GM21526 (cell line): ENCODE results near the gene DEFB131B.
"Not testable (repeated sequence)": the region's sequence is repeated elsewhere in the genome, so short reads cannot be mapped to it uniquely, and the experiment has no call there.

Experiments used
- ATAC-seq: cut with Tn5 transposase; IDR thresholded peaks from one replicate; pipeline ENCODE4 v1.9.1; 2021; ENCODE audit warnings: moderate library complexity; ENCODE audit not compliant: unreplicated experiment, low FRiP score

The DEFB131B gene

DNA sequence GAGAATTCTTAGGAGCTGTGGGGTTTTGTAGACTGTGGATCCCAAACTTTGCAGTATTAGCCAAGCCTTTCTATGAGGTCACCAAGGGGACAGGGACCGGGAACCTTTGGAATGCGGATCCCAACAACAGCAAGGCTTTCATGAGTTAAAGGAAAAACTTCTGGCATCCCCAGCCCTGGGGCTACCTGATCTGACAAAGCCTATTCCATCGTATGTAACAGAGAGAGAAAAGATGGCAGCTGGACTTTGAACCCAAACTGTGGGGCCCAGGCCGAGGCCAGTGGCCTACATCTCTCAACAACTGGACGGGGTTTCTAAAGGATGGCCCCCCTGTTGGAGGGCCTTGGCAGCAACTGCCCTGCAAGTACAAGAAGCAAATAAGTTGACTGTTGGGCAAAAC lies 32.5 kb downstream of the DEFB131B start:
- ATAC-seq: not testable (repeated sequence)

DNA sequence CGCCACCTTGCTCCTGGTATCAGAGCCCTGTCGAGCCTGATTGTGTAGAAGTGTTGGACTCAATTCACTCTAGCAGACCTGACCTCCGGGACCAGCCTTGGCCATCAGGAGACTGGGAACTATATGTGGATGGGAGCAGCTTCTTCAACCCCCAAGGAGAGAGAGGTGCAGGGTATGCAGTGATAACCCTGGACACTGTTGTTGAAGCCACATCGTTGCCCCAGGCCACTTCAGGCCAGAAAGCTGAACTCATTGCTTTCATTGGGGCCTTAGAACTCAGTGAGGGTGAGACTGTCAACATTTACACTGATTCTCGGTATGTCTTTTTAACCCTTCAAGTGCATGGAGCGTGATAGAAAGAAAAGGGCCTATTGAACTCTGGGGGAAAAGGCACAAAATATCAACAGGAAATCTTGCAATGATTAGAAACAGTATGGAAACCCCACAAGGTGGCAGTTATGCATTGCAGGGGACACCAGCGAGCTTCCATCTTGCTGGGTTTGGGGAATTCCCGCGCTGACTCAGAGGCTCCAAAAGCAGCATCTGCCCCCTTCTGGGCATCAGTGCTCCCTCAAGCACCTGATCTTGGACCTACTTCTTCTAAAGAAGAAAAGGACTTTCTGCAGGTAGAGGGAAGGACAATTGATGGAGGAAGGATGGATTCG lies 33.2 kb downstream of the DEFB131B start:
- ATAC-seq: not testable (repeated sequence)

DNA sequence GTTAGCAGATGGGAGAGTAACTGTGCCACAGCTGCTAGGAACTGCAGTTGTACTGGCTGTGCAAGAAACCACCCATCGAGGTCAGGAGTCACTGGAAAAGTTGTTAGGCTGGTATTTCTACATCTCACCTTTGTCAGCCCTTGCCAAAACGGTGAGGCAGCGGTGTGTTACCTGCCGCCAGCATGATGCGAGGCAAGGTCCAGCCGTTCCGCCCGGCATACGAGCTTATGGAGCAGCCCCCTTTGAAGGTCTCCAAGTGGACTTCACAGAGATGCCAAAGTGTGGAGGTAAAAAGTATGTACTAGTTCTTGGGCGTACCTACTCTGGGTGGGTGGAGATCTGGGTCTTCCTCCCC lies 33.7 kb downstream of the DEFB131B start:
- ATAC-seq: not testable (repeated sequence)

DNA sequence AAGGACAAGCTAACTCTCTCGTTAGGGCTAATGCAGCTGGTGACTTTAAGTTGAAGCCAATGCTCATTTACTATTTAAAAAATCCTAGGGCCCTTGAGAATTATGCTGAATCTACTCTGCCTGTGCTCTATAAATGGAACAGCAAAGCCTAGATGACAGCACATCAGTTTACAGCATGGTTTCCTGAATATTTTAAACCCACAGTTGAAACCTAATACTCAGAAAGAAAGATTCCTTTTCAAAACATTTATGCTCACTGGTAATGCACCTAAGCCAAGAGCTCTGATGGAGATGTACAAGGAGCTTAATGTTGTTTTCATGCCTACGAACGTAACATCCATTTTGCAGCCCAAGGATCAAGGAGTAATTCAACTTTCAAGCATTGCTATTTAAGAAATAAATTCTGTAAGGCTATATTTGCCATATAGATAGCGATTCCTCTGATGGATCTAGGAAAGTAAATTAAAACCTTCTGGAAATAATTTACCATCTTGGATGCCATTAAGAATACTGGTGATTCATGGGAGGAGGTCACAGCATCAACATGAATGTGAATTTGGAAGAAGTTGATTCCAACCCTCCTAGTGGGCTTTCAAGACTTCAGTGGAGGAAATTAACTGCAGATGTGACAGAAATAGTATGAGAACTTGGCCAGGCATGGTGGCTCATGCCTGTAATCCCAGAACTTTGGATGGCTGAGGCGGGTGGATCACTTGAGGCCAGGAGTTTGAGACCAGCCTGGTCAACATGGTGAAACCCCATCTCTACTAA lies 35.7 kb downstream of the DEFB131B start:
- no peak for ATAC-seq

DNA sequence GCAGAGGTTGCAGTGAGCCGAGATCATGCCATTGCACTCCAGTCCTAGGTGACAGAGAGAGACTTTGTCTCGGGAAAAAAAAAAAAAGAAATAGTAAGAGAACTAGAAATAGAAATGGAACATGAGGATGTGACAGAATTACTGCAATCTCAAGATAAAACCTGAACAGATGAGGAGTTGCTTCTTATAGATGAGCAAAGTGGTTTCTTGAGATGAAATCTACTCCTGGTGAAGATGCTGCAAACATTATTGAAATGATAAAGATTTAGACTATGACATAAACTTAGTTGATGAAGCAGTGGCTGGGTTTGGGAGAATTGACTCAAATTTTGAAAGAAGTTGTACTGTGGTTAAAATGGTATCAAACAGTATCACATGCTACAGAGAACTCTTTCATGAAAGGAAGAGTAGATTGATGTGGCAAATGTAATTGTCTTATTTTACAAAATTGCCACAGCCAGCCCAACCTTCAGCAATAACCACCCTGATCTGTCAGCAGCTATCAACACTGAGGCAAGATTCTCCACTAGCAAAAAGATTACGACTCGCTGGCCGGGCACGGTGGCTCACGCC lies 36.5 kb downstream of the DEFB131B start:
- ATAC-seq: no peak

DNA sequence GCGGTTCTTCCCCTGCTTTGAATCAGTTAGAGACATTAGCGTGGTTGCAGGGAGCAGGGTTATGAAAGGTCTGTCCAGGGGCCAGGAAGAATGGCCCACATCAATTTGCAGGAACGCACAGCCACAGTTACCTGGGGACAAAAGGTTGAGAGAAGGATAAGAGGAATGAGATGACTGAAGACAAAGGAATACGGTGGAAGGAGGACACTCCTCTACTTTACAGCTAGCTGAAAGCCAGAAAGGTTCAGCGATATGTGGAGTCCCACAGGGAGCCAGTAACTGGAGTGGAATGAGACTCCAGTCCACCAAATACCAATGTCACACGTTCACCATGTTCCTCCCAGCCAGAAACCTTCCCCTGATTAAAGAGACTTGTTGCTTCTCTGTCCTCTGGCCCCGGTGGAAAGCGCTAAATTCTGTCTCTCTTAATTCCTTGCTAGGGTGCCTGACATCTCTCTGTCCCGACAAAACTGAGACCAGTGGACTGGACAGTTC lies 39.4 kb downstream of the DEFB131B start:
- no peak for ATAC-seq

DNA sequence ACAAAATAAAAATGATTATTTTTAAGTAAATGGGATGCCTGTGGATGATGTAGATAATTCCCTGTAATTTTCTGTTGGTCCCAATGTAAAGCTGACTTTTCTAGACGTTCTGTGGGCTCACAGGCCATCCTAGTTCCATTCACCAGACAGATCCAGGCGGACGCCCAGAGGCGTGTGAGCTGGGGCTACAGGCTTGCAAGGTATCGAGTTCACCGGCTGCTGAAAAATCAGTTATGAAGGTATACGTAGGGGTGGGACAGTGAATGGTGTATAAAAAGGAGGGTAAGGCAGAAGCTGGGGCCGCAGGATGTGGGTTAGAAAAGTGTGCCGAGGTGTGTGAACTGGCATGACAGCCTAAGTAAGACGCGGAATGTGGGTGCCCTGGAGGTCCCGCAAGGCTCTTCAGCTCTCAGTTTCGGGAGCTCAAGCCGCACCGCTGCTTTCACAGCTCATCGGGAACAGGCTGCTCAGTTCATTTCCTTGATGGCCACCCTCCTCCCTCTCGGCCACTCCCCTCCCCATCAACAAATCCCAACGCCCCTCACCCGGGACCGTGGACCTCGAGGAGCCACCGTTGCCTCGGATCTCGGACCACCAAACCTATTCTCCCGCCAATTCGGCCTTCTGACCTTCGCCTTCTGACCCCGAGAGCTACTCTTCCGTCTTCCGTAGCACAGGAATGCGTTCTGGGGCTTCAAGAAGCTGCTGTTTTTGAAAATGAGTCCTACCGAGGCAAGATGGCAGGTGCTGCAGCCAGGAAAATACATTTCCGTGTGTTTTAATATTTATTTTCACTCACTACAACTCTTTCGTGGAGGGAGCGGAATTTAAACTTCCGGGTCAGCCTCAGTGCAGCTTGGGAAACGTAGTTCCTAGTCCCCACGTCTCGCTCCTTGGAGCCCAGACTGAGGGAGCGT lies 49.8 kb downstream of the DEFB131B start, which contains the start of gene XNDC1N:
XNDC1N (minus strand) TSS at position 775 of the 917 bp plus-strand sequence. CDS start 5,241 bp downstream, outside the sequence.
- ATAC-seq: peak; percentile 61

DNA sequence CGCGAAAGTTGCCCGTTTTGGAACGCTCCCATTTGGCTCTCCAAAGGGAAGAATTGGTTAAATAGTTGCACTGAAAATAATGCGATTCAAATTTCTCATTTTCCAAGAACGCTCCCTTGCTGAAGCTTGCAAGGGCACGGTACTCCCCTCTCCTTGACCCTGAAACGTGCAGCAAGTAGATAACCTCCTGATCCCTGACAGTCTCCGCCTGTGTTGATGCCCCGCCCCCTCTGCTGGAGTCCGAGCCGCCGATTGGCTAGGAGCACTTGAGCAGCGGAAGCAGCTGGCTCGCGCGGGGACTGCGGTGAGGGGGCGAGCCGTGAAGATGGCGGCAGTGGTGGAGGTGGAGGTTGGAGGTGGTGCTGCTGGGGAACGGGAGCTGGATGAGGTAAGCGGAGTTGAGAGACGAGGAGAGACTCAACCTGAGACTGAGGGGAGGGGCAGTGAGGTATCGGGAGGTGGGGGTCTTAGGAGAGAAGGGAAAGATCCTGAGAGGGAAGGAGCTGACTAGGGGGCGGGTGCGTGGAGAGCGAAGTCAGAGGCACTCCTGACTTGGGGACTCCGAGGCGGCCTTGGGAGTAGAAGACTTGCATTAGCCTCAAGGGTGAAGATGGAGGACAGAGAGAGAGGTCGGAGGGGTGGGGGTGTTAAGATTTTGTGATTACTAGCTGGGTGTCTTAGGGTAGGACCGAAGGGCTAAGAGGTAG lies 50.6 kb downstream of the DEFB131B start, which contains the start of gene RNF121:
RNF121 (plus strand) TSS at position 310 of the 707 bp plus-strand sequence; CDS start at position 326, 16 bp downstream.
- peak; percentile 77 for ATAC-seq

DNA sequence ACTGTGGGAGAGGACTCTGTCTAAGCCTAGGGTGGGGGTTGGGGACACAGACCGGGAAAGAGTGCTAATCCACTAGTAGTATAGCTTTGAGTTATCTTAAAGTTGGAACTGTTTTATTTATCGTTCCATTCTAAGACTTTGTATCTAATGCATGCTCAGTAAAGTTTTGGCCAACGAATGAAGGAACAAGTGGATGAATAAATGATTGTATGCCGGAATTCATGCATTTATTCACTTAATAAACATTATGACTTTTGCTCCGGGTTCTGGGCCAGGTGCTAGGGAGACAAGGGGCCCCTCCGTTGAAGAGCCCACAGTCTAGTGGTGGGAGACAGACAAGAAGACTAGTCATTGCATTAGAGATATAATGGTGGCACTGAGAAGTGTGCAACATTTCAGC lies 51.2 kb downstream of the DEFB131B start:
- no peak for ATAC-seq

DNA sequence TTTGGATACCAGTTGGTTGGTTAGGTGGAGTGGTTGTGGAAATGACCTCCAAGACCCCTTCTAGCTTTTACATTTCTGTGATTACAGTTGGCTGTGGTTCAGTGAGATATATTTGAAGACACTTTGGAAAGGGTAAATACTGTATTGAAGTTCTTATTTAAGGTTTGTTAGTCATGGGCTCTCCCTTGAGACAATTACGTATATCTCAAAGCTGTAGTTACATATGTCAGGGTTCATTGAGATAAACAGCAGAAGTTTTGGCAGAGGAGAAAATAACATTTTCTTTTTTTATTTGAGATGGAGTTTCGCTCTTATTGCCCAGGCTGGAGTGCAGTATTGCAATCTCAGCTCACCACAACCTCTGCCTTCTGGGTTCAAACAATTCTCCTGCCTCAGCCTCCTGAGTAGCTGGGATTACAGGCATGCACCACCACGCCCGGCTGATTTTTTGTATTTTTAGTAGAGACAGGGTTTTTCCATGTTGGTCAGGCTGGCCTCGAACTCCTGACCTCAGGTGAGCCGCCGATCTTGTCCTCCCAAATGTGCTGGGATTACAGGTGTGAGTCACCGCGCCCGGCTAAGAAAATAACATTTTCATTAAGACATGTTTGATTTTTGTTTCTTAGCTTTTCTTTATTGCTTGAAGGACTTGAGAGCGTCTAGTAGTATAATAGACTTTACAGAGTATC lies 52.4 kb downstream of the DEFB131B start:
- no peak for ATAC-seq

DNA sequence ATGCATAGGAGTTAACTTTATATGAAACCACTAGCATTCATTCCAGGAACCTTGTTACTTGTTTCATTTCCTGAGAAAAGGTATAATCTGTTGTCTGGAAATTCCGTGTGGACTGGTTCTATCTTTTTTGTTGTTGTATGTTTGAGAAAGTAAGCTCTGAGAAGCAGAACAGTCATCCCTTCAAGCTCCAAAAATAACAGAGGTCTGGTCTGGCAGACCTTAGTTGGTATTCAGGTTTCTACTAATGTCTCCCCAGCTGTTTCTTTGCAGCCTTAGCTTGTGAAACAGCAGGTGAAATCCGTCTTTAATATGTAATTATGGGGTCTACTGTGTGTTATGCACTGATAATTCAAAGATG lies 53.0 kb downstream of the DEFB131B start:
- no peak for ATAC-seq

DNA sequence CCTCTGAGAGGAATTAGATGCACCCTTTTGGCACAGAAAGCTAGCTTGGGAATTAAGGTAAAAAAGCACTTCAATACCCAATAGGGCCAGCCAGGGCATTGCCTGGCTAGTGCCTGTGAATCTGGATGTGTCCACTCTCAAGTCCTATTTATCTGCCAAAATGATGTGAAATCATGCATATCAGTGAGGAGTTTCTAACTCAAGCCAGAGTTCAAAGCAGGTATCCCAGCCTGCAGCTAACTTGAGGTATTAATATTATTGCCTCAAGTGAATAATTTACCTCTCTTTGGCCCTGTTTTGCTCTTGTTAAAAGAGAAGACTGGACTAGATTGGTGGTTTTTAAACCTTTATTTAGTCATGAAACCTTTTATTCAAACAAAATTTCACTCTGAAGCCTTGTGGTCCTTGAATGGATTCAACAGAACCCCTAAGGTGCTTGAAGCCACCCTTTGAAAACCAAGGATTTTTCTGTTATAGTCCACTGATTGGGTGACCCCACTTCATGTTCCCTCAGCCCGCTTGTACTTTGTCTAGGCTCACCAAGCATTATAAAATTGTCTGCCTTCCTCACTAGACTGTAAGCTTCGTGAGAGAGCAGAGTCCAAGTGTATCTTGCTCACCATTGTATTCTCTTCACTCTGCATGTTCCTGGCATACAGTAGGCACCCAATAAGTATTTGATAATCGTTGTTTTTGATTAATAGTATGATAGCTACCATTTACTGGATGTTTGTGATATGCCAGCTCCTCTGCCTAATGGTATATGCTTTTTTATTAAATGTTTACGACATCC lies 55.1 kb downstream of the DEFB131B start:
- ATAC-seq: no peak
